Body of pancreas (tissue), 4 donors: ENCODE measurements around the gene LGR4.

Experiments used
- POLR2A ChIP-seq, 3 donors: fragments of 450-650 bp; IDR thresholded peaks; one replicate each; pipeline ENCODE4 v1.6.1; 2016; ENCODE audit warnings: antibody characterized with exemption in 3 of 3, mild to moderate bottlenecking in 2 of 3
- TF ChIP-seq, protein P1 (sequence below), 7 experiments: fragments of 450-650 bp in 4 of 7; fragments of 200-600 bp in 3 of 7; sonication (generic) in 3 of 7; IDR thresholded peaks; one replicate each; pipeline ENCODE4 v1.5.1; 2016 to 2019; ENCODE audit warnings: antibody characterized with exemption in 7 of 7

DNA sequence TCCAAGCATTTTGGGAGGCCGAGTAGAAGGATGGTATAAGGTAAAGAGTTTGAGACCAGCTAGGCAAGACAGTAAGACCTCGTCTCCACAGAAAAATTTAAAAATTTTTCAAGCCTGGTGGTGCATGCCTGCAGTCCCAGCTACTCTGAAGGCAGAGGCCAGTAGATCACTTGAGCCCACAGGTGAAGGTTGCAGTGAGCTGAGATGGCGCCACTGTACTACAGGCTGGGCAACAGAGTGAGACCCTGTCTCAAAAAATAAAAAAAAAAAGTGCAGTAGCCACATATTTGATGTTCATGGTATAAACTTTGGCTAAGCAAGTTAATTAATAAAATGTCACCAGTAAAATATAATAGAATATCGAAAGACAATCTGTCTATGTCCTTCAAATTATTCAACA is 27.0 kb downstream of the LGR4 start:
- TF ChIP-seq, protein P1, sequence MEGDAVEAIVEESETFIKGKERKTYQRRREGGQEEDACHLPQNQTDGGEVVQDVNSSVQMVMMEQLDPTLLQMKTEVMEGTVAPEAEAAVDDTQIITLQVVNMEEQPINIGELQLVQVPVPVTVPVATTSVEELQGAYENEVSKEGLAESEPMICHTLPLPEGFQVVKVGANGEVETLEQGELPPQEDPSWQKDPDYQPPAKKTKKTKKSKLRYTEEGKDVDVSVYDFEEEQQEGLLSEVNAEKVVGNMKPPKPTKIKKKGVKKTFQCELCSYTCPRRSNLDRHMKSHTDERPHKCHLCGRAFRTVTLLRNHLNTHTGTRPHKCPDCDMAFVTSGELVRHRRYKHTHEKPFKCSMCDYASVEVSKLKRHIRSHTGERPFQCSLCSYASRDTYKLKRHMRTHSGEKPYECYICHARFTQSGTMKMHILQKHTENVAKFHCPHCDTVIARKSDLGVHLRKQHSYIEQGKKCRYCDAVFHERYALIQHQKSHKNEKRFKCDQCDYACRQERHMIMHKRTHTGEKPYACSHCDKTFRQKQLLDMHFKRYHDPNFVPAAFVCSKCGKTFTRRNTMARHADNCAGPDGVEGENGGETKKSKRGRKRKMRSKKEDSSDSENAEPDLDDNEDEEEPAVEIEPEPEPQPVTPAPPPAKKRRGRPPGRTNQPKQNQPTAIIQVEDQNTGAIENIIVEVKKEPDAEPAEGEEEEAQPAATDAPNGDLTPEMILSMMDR (IDR thresholded peaks at IDR 0.05) = no peak
- TF ChIP-seq POLR2A (IDR thresholded peaks at IDR 0.05) = no peak
